Esophagus squamous epithelium (tissue), 5 donors: ENCODE results near the gene TNNI3. TPM values are rescaled to one million over a fixed set of nuclear protein-coding genes. Genes with fewer than 3 reads are reported as not detected.
A peak's percentile ranks its signal among the peaks of the same experiment; 100 is the strongest.

ENCODE experiments used
- DNase-seq: peaks from one replicate; lab custom pipeline; 2025; lab: John Stamatoyannopoulos, UW
- H3K27ac ChIP-seq, 4 donors: fragments of 200-600 bp; sonication (generic); one replicate each; pipeline ENCODE4 v1.5.1; 2016 to 2019; ENCODE audit warnings: mild to moderate bottlenecking in 1 of 4
- H3K27me3 ChIP-seq, 4 donors: fragments of 200-600 bp; sonication (generic); 1 replicate in 3 of 4; 2 replicates in 1 of 4; pipeline versions ENCODE4 v1.5.1 to v1.6.0; 2017 to 2021; ENCODE audit warnings: antibody characterized with exemption in 1 of 4
- H3K36me3 ChIP-seq, 3 donors: fragments of 200-600 bp; sonication (generic); one replicate each; pipeline ENCODE4 v1.5.1; 2016 to 2019
- H3K4me1 ChIP-seq, 3 donors: fragments of 200-600 bp; sonication (generic); one replicate each; pipeline ENCODE4 v1.5.1; 2017 to 2019
- H3K4me3 ChIP-seq, 4 donors: fragments of 200-600 bp; sonication (generic); 1 replicate in 3 of 4; 2 replicates in 1 of 4; pipeline ENCODE4 v1.5.1; 2016 to 2019; ENCODE audit warnings: mild to moderate bottlenecking in 2 of 4, moderate library complexity in 1 of 4
- H3K9me3 ChIP-seq, 3 donors: fragments of 200-600 bp; sonication (generic); one replicate each; pipeline ENCODE4 v1.5.1; 2016 to 2019
- CTCF ChIP-seq, 6 experiments: fragments of 450-650 bp in 4 of 6; fragments of 200-600 bp in 2 of 6; sonication (generic) in 2 of 6; IDR thresholded peaks; one replicate each; pipeline ENCODE4 v1.5.1; 2016 to 2019; ENCODE audit warnings: antibody characterized with exemption in 6 of 6, mild to moderate bottlenecking in 4 of 6, moderate library complexity in 4 of 6
- POLR2A ChIP-seq, 4 donors: fragments of 450-650 bp; IDR thresholded peaks; one replicate each; pipeline ENCODE4 v1.6.1; 2017; ENCODE audit warnings: antibody characterized with exemption in 4 of 4, mild to moderate bottlenecking in 4 of 4, moderate library complexity in 3 of 4
- WGBS, 2 donors: methylation state at CpG; one replicate each; pipeline ENCODE4 v1.1.5; 2018; 5-methylcytosine and 5-hydroxymethylcytosine counted together
- intact Hi-C: fragments of 100-400 bp; cut with DNase I; formaldehyde crosslinking; loops from one replicate; pipeline ENCODE4 v1.15.0; 2022
- total RNA-seq, 4 donors: library from RNA; depleted of rRNA; stranded (reverse); fragments of >200 nt; gene quantifications; one replicate each; pipeline ENCODE4 v1.1.0, GENCODE V29; 2016
- donor health status: DM: yes; HTN: yes; CAD: no.

The TNNI3 gene
- total RNA-seq, 4 donors from 2014 or later: not detected

GRCh38 chr19:55131421-55131820 is 26.1 kb downstream of the TNNI3 start:
- 71 to 85% methylated on average over 15 to 16 of the region's 16 CpGs for whole genome bisulfite sequencing, 2 donors
- peaks cover 0 to 54% (median 0%) of the 10 kb centered on the region in 4 donors for H3K27me3 ChIP-seq
- no peak for DNase-seq

GRCh38 chr19:55119053-55119452 is 38.5 kb downstream of the TNNI3 start:
- no peak for TF ChIP-seq CTCF (IDR thresholded peaks at IDR 0.05)
- no peak for TF ChIP-seq POLR2A (IDR thresholded peaks at IDR 0.05)
- Histone ChIP-seq H3K4me3 (no peak overlapping the region), H3K4me1 (peaks cover 16 to 39% (median 26%) of the 10 kb centered on the region in 3 donors), H3K36me3 (no peaks in the 10 kb centered on the region), H3K27ac (peak overlapping the region in 1 of 4 donors; percentile 99), H3K27me3 (peaks cover 0 to 12% (median 0%) of the 10 kb centered on the region in 4 donors), H3K9me3 (no peaks in the 10 kb centered on the region)
- no peak for DNase-seq
- intact Hi-C loops: no loop called here
- 67 to 89% methylated on average over 14 of the region's 14 CpGs for WGBS, 2 donors

More at GRCh38 chr19:55131421-55131820, 26.1 kb downstream of the TNNI3 start:
- no peaks in the 10 kb centered on the region for H3K9me3 ChIP-seq
- intact Hi-C loops: no loop called here
- H3K27ac ChIP-seq: no peak overlapping the region
- no peaks in the 10 kb centered on the region for H3K4me1 ChIP-seq
- no peaks in the 10 kb centered on the region for H3K36me3 ChIP-seq
- TF ChIP-seq CTCF (IDR thresholded peaks at IDR 0.05) (no peak), POLR2A (IDR thresholded peaks at IDR 0.05) (no peak)
- H3K4me3 ChIP-seq: no peak overlapping the region

DNA sequence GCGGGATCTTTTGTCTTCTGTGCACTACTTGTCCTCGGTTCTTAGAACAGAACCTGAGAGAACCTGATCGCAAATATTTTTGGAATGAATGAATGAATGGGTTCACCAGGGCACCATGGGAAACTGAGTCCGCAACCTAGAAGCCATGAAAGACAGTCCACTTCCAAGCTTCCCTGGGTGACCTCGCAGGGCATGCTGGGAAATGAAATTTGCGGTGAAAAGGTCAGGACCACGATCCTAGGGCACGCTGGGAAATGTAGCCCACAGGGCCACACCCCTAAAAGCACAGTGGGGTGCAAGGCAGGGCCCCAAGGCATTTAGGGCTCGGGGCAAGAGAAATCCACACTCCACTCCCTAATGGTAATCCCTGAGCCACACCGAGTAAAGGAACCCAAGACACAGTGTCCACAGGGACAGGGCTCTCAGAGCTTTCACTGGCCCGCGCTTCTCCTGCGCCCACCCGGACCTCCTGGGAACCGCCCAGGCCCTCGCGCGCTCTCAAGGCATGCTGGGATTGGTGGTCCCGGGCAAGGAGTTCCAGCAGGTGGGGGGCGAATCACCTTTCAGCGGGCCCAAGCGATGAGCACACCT is 39.0 kb downstream of the TNNI3 start:
- Histone ChIP-seq H3K36me3 (no peaks in the 10 kb centered on the region), H3K27ac (peak overlapping the region; percentile 89 to 99 (median 94)), H3K4me1 (peaks cover 16 to 44% (median 31%) of the 10 kb centered on the region in 3 donors), H3K9me3 (no peaks in the 10 kb centered on the region), H3K27me3 (peaks cover 0 to 8% (median 0%) of the 10 kb centered on the region in 4 donors), H3K4me3 (peak overlapping the region; percentile 69 to 98 (median 92))
- 11 to 51% methylated on average over 9 to 10 of the region's 22 CpGs for WGBS, 2 donors
- intact Hi-C loops: no loop called here
- DNase-seq: no peak
- TF ChIP-seq CTCF (IDR thresholded peaks at IDR 0.05): no peak
- no peak for TF ChIP-seq POLR2A (IDR thresholded peaks at IDR 0.05)

GRCh38 chr19:55117663-55118391 is 39.7 kb downstream of the TNNI3 start:
- Histone ChIP-seq H3K4me3 (peak overlapping the region; percentile 69 to 98 (median 92)), H3K36me3 (peaks cover 0 to 2% (median 0%) of the 10 kb centered on the region in 3 donors), H3K4me1 (peaks cover 21 to 51% (median 35%) of the 10 kb centered on the region in 3 donors), H3K27ac (peak overlapping the region; percentile 89 to 99 (median 94)), H3K27me3 (peaks cover 0 to 1% (median 0%) of the 10 kb centered on the region in 4 donors), H3K9me3 (no peaks in the 10 kb centered on the region)
- intact Hi-C loops: no loop called here
- TF ChIP-seq POLR2A (IDR thresholded peaks at IDR 0.05) (peak in 1 of 4 donors; percentile 21), CTCF (IDR thresholded peaks at IDR 0.05) (peak in 2 of 6 experiments; percentile 12 to 50)
- 0 to 1% methylated on average over 27 to 30 of the region's 44 CpGs for WGBS, 2 donors
- peak; percentile 92 for DNase-seq
